COLO829 (cell line): ENCODE data around the gene SDE2.
"Not testable (repeated sequence)": the region's sequence is repeated elsewhere in the genome, so short reads cannot be mapped to it uniquely, and the experiment has no call there.

ENCODE experiments used
- DNase-seq: peaks from one replicate; pipeline ENCODE4 v3.0.0; 2012; ENCODE audit warnings: low spot score

SDE2 gene

GRCh38 chr1:226006686-226007085, 7.5 kb upstream of the SDE2 start:
- DNase-seq = no peak

- no peak for DNase-seq
Measured at GRCh38 chr1:226004396-226004795, 5.3 kb upstream of the SDE2 start.

- DNase-seq = no peak
Measured at GRCh38 chr1:226003502-226004170, 4.5 kb upstream of the SDE2 start.

- DNase-seq = no peak
Measured at GRCh38 chr1:226002667-226003501, 3.7 kb upstream of the SDE2 start.

GRCh38 chr1:226001963-226002666, 3.0 kb upstream of the SDE2 start:
- no peak for DNase-seq

- DNase-seq = no peak
Measured at GRCh38 chr1:226001088-226001487, 1.9 kb upstream of the SDE2 start.

- not testable (repeated sequence) for DNase-seq
Measured at GRCh38 chr1:226000493-226001081, 1.4 kb upstream of the SDE2 start.

- DNase-seq = no peak
Measured at GRCh38 chr1:225999912-226000337, 782 bp upstream of the SDE2 start.

GRCh38 chr1:225998560-225999226, 450 bp downstream of the SDE2 start:
- no peak for DNase-seq

GRCh38 chr1:225996946-225997545, 2.1 kb downstream of the SDE2 start:
- DNase-seq = no peak

- no peak for DNase-seq
Measured at GRCh38 chr1:225995919-225996864, 3.0 kb downstream of the SDE2 start.

- DNase-seq = no peak
Measured at GRCh38 chr1:225990705-225991464, 8.3 kb downstream of the SDE2 start.

GRCh38 chr1:225987491-225988316, 11.4 kb downstream of the SDE2 start:
- DNase-seq = no peak

GRCh38 chr1:225981714-225982113, 17.4 kb downstream of the SDE2 start:
- no peak for DNase-seq

GRCh38 chr1:225980005-225980836, 18.9 kb downstream of the SDE2 start:
- DNase-seq = no peak

GRCh38 chr1:225979421-225979820, 19.7 kb downstream of the SDE2 start:
- no peak for DNase-seq

GRCh38 chr1:225977937-225978748, 21.0 kb downstream of the SDE2 start:
- DNase-seq = no peak
